HS-27A (cell line): ENCODE measurements around the gene COQ9.

ENCODE experiments used
- DNase-seq: peaks from one replicate; pipeline ENCODE4 v3.0.0-alpha.2; 2012; ENCODE audit warnings: low read depth, missing footprints

COQ9 gene

GRCh38 chr16:57472665-57473060 lies 25.4 kb downstream of the COQ9 start:
- no peak for DNase-seq

DNA sequence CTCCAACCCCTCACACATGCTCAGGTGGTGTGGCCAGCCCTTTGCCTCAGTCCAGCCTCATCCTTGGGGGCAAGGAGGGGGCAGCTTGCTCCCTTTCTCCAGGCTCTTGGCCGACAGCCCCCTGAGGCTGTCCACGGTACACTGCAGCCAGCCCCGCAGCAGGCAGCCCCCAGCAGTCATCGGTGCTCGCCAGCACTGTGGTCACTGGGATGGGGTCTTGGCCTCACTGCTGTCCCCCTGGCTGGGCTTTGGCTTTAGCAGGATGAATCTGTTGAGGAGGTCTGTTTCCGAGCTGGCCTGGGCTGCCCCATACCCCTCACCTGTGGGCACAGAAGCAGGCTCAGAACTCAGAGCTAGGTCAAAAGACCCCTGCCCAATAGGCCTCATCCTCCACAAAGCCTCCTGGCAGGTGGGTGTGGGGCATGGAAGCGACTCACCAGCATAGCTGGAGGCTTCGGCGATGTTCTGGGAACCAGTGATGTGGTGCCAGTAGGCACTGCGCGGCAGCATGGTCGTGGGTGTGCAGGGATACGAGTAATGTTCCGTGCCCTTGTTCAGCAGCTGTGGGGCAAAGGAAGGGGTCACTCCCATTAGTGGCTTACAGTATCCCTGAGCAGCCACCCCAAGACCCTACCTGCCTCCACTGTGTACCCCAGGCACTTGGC lies 26.0 kb downstream of the COQ9 start:
- no peak for DNase-seq

DNA sequence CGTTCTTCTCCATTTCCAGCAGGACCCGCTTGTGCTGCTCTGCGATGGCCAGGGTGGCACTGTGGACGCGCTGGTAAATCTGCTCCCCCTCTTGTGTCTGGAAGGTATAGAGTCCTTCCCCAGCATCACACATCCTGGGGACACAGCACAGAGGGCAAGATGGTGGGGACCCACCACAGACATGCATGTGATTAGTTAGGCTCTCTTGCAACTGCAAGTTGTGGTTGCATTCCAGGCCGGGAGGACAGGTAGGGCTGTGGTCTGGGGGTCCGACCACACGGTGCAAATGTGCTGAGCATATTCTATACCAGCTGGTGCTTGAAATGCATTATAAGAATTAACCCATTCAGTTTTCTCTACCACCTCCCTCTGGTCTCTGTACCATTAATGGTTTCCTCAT lies 26.6 kb downstream of the COQ9 start:
- no peak for DNase-seq

DNA sequence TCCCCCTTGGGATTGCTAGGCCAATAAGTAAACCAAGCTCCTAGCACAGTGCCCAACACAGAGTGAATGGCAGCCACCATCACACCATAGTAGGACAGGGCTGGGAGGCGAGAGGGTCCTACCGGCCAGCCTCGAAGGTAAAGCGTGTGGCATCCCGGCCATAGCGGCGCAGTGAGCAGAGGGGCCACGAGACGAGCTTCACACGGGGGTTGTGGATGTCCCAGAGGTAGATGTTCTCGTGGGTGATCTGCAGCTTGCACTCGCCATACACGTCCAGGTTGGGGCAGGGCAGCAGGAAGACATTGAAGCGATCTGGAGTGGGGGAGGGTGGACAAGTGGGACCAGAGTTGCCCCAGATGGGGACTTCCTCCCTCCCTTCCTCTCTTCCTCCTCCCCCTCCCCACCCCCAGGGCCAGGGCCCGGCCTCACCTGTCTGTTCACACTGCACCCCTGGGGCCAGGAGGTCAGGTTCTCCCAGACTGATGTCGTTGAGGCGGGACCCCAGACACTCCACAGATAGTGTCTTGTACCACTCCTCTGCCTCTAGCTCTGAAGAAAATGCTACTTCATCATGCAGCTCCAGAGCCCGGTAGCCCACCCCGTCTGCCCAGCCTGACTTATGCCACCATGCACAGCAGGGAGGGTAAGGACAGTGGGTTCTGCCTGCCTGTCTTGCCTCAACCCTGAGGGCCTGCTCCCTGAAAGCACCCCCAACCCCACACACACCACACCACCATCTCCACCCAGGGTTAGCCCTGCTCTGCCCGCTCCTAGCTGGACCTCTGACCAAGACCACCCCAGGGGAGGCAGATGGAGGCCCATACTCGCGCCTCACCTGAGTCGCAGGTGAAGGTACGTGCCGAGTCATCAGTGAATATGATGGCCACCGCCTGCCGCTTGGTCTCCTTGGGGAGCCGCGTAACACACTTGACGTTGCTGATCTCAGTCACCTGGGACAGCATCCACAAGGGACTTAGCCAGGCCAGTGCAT lies 27.7 kb downstream of the COQ9 start:
- DNase-seq: no peak

- no peak for DNase-seq
Measured at GRCh38 chr16:57475711-57476339, 28.5 kb downstream of the COQ9 start.

- no peak for DNase-seq
Measured at GRCh38 chr16:57476546-57477410, 29.5 kb downstream of the COQ9 start.

DNA sequence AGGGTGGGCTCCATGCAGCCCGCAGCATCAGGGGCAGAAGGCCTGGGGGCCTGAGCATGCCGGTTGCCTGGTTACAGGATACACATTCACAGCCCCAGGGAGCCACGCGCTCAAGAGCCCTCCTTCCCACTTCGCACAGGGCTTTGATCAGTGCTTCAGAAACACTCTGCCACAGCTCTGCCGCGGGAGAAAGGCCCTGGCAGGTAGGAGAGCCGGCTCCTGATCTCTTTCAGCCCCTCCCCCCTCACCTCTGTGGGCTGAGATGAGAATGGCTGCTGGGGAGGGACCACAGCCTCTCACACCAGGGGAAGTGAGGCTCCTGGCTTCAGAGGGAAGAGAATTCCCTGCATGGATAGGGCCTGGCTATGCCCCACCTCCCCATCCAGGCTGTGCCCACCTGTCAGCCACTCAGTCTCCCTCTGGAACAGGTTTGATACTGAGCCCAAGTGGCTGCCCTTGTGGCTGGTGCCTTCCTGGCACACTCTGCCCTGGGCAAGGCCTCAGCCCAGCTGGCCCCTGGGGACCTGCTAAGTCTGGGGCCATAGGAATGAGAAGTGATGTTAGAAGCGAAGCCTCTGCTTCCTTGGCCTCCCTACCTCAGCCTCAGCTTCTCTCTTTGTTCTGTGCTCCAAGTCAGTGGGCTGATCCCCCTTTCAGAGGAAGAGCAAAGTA lies 30.4 kb downstream of the COQ9 start:
- no peak for DNase-seq

- no peak for DNase-seq
Measured at GRCh38 chr16:57478396-57479204, 31.3 kb downstream of the COQ9 start.

- peak; percentile 50 for DNase-seq
Measured at GRCh38 chr16:57479205-57479975, 32.1 kb downstream of the COQ9 start.

DNA sequence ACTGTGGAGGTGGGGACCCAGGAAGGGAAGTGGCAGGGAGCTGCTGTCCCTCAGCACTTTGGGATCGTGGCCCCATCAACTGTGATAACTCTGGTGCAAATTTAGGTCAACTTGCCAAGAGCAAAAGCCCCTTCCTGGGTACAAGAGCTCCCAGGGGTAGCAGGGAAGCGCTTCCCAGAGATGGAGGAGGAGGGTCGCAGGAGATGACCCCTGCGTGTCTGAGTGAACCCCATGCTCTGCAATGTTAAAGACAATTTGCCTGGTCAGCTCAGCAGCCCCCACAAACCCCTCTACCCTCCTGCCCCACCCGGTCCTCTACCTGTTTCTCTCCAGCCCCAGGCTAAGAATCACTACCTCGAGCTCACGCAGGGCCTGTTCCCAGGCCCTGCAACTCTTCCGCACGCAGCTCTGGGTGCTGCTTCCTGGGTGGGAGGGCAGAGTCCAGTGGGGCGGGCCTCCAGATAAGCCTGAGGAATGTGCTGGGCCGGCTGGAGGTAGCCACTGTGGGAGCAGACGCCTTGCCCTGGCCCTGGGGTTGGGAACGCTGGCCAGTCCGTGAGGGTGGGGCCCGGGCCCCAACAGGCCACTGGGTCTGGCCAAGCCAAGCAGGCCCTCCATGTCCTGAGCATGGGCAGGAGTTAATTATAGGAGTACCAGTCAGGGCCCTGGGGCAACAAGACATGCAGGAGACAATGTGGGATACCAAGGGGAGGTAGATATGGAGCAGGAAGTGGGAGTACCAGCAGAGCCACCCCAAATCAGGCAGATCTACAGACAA lies 32.9 kb downstream of the COQ9 start:
- peak; percentile 33 for DNase-seq

- no peak for DNase-seq
Measured at GRCh38 chr16:57480754-57481230, 33.5 kb downstream of the COQ9 start.

DNA sequence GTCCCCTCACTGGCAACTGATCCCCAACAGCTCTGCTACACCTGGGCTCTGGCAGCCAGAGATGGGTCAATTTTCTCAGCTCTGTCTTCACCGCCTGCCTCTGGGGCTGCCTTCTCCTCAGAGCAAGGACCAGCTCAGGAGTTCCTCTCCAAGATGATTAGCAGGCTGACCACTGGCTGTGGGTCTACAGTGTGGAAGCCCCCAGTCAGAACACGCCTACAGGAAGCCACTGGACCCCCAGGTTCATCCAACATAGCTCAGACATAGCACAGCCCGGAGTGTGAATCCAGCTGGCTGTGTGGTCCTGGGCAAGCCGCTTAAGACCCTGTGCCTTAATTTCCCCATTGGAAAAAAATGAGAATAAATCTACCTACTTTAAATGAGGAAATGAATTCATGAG lies 34.1 kb downstream of the COQ9 start:
- no peak for DNase-seq

GRCh38 chr16:57482845-57483545 lies 35.7 kb downstream of the COQ9 start:
- no peak for DNase-seq

DNA sequence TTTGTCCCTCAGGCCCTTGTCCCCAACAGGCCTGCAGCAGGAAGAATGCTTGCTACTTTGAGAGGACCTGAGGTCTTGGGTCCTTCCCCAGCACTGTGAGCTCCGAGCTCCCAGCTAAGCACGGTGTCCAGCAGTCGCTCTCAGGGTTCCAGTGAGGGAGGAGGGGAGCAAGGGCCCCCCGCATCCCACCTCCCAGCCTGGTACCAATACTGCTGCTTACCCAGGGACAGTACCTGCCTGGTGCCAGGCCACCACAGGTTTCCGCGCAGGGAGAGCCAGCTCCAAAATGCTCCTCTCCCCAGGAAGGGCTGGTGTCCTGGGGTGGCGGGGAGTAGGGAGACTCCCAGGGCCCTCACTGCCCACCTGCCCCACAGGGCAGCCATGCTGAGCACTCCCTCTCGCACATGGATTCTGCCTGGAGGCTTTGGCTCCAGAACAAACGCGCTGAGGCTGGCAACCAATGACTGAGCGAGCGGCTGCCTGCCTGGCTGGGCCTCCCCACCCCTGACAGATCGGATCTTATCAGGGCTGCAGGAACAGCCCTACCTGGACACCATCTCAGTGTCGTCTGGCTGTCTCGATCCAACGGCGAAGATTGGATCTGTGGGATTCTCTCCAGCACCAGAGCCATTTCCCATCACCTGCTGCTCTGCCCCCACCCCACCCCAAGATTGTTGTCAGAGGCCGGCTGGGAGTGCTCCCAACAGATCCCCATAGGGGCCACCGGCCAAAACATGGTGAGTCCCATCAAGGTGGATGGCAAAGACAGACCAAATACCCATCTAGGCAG lies 36.6 kb downstream of the COQ9 start:
- DNase-seq: no peak

GRCh38 chr16:57484515-57485005 lies 37.3 kb downstream of the COQ9 start:
- no peak for DNase-seq

GRCh38 chr16:57485091-57485915 lies 38.0 kb downstream of the COQ9 start:
- DNase-seq: no peak
